ENCODE measurements around the gene COX20.

Gene COX20

GRCh38 chr1:244854166-244854565, 18.7 kb downstream of the COX20 start:
- DNase-seq, result no peak

GRCh38 chr1:244854865-244855578, 19.6 kb downstream of the COX20 start:
- DNase-seq, result no peak

GRCh38 chr1:244857761-244858160, 22.3 kb downstream of the COX20 start:
- DNase-seq, result no peak

DNA sequence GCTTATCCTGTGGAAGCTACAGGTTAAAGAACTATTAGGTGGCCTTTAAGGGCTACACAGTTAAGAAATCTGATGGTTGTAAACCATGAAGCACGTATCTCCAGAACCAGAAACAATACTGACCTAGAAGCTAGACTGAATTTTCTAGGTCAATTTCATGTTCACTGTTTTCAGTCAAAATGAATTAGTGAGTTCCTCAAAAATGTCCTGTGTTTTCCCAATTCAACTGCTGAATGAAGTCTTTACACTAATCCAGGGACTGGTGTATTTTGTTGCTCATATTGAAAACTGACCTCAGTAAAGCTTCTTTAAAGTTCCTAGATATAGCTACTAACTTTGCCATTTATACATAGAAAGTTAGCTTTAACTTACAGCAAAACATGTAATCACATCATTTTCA, 22.9 kb downstream of the COX20 start:
- no peak for DNase-seq

DNA sequence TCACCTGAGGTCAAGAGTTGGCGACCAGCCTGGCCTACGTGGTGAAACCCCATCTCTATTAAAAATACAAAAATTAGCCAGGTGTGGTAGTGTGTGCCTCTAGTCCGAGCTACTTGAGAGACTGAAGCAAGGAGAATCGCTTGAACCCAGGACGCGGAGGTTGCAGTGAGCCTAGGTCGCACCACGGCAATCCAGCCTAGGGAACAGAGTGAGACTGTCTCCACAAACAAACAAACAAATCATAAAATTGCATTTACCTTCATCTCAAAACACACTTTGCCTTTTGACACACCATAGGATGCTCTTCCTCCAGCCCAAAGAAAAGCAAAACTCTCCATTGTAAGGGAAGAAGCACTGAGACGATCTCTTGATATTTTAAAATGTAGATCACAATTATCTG, 24.6 kb downstream of the COX20 start:
- no peak for DNase-seq

DNA sequence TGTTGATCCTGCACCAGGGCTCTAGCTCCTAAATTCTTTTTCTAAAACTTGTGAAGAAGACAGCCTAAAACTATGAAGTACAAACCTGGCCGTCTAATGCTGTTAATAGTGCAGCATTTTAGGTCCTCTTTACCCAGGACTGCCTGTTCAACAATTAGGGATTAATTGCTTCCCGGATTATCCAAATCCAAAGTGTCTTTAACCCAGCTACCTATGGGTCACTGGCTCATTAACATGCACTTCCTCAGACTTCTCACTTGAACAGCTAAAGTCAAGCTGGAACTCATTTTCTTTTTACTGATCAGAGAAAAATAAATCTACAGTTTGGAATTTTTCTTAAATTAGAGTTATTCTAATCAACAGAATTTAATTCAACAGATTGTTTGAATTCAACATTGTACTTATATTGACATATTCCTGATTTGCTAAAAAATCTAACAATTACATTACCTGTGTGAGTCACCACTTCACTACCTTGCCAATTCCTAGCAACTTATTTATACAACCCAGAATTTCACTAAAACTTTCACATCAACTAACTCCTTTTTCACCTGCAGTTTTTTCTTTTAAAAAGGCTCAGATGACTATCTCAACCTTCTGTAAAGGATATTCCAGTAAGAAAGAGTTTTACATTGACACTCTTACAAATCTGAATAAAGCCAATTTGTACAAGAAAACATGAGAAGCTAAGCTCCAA, 25.6 kb downstream of the COX20 start:
- no peak for DNase-seq

DNA sequence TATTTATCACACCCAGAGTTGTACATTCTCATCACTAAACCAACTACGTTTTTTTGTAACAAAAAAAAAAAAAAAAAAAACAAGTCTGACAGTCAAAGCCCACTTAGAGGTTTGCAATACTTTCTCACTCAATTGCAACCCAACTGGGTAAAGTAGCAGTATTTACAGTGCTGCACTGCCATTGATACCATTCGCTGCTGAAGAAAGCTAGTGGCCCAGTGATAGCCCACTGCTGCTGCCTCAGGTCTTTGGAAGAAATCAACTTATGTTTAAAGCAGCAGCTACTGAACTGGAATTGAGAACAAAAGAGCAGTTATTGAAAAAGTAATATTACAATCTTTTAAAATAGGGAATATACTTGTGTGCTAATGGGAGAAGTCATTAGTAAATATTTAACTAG, 26.2 kb downstream of the COX20 start:
- DNase-seq, result no peak

- DNase-seq, result no peak
Measured at GRCh38 chr1:244862354-244862698, 26.9 kb downstream of the COX20 start.

DNA sequence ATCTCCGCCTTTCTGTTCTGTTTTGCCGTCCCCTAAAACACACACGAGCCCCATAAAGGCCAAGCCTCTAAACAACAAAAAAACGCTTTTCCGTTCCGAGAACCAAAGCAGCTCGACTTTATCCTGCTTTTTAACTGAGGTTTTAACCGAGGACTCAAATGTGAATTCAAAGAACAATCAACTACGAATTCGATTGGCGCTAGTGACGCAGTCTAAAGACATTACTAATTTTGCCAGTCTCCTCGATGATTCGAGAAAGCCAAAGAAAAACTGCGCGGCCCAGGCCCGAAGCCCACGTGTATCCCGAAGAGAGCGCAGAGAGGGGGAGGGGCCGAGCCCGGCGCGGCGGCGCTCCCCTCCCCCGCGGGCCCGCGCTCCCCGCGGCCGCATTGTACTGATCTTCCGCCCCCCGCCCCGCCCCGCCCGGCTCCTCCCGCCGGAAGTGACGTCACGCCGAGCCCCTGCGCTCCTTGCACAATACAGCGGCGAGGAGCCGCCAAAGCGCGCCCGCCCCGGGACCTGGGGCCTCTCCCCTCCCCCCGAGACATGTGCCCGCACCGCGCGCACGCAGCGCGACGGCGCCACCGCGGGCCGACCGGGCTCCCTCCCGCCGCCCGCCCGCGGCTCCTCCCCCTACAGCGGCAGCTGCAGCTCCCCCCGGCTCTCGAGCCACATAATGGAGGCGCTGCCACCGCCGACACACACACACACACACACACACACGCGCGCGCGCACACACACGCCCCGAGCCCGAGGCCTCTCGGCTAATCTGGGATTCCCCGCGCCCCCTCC, 27.4 kb downstream of the COX20 start:
- peak; percentile 90 to 95 for DNase-seq

GRCh38 chr1:244863491-244864252, 28.2 kb downstream of the COX20 start:
- no peak for DNase-seq

GRCh38 chr1:244864253-244865027, 29.0 kb downstream of the COX20 start, which contains the start of gene HNRNPU:
TSS of gene HNRNPU (minus strand) at chr1:244864543. CDS start at chr1:244864307, 236 bp downstream.
- DNase-seq, result peak; percentile 94 to 98

GRCh38 chr1:244865028-244865371, 29.5 kb downstream of the COX20 start:
- peak in 1 of 2 experiments; percentile 52 for DNase-seq

DNA sequence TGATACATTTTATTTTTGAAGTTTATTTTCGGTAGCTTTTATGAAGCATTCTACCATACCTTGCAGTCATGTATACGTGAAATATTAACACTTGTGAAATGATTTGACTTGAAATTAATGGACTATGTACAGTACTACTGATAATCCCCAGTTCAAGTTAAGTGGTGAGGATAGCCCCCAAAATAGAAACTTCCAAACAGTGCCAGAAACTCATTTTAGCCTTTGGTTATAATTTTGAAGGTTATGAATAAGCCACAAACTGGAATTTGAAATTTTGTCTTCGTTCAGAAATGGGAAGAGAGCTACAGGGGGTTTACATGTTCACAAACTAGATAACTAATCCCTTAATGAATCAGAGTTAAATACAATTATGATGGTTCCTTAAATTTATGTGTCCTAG, 30.4 kb downstream of the COX20 start:
- no peak for DNase-seq

GRCh38 chr1:244866355-244866754, 30.9 kb downstream of the COX20 start:
- no peak for DNase-seq

GRCh38 chr1:244868484-244869363, 33.3 kb downstream of the COX20 start:
- no peak for DNase-seq

GRCh38 chr1:244869364-244869827, 33.9 kb downstream of the COX20 start:
- no peak for DNase-seq

DNA sequence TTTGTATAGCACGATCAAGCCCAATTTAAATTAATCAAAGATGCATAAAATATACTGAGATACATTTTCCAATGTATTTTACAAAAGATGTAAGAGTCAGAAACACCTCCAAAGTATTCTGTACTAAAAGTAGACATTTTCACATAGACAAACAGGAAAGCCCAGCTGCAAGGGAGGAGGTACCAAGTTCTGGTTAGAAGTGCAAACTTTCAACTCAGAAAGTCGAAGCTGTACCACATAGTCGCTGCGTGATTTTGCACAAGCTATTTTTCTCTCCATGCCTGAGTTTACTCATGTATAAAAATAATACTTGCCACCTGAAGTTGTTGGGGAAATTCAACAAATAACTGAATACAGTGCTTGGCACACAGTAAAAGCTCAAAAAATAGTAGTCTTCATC, 34.5 kb downstream of the COX20 start:
- no peak for DNase-seq

DNA sequence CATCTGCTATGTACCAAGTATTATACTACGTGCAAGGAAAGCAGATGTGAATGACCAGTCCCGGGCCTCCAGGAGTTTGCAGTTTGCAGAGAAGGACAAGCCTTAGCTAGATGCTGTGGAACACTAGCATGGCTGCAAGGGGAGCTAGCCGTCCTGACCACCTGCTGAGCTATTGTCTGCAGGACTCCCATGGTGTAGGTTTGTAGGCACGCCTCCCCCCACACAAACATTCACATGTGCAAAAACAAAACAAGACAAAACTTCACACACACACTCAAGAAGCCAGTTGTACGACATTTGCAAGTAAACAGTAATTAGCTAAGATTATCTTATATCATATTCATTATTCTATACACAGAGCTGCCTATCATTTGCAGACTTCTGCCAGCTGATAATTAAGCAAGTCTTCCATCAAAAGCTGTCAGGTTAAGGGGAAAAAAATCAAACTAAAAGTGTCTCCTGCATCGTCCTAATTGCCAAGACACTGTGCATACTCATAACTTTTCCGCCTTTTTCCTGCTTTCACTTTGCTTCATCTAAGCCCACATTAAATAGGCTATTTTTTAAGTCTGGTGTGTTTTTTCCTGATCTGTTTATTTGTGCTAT, 39.6 kb downstream of the COX20 start:
- DNase-seq, result no peak

- no peak for DNase-seq
Measured at GRCh38 chr1:244876228-244876910, 40.9 kb downstream of the COX20 start.

GRCh38 chr1:244878681-244879080, 43.2 kb downstream of the COX20 start:
- DNase-seq, result no peak
